22Rv1 (cell line): Measurements from ENCODE around the gene C1QTNF12.

Experiments used
- H3K27ac ChIP-seq: fragments of 450-650 bp; 2 replicates; pipeline ENCODE4 v1.5.1; 2017
- CTCF ChIP-seq: fragments of 450-650 bp; IDR thresholded peaks from 2 replicates; pipeline ENCODE4 v1.5.1; 2017; ENCODE audit warnings: mild to moderate bottlenecking
- ZFX ChIP-seq: fragments of 450-650 bp; IDR thresholded peaks from 2 replicates; pipeline ENCODE4 v1.6.1; 2017; ENCODE audit warnings: antibody characterized with exemption, borderline replicate concordance

The C1QTNF12 gene

DNA sequence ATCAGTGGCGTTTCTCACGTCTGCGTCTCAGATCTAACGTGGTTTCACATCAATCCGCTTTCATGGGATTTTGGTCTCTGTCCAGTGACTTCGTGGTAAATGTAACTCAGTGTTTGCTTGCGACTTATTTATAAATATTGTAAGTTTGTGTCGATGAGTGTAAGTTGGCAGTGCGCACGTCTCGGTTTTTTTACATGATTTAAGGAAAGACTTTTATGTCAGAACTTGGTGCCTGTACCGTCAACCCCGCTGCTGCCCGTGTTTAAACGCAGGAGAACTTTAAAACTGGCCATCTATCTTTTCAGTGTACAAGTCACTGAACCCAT is 13.0 kb downstream of the C1QTNF12 start:
- no peak for TF ChIP-seq ZFX
- TF ChIP-seq CTCF = no peak
- no peak overlapping the region for H3K27ac ChIP-seq

DNA sequence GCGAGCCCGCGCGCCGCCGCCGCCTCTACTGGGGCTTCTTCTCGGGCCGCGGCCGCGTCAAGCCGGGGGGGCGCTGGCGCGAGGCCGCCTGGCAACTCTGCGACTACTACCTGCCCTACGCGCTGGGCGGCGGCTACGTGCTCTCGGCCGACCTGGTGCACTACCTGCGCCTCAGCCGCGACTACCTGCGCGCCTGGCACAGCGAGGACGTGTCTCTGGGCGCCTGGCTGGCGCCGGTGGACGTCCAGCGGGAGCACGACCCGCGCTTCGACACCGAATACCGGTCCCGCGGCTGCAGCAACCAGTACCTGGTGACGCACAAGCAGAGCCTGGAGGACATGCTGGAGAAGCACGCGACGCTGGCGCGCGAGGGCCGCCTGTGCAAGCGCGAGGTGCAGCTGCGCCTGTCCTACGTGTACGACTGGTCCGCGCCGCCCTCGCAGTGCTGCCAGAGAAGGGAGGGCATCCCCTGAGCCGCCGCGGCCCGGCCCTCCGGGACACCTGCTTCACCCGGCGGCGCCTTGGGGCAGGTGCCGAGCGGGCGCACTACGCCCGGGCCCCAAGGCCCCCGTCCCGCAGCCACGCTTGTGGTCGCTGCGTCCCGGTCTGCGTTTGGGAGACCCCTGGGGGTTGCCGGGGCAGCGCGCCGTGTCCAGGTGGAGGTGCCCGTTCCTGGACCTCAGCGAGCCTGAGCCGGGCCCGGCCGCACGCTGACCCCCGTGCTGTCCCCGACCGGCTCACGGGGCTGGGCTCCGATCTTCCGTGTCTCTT is 13.5 kb downstream of the C1QTNF12 start:
- TF ChIP-seq CTCF (no peak), ZFX (no peak)
- H3K27ac ChIP-seq = peak overlapping the region; percentile 84

GRCh38 chr1:1232208-1232795 is 14.2 kb downstream of the C1QTNF12 start, which contains the start of gene B3GALT6:
TSS of gene B3GALT6 (plus strand) at chr1:1232237. CDS start at chr1:1232279, 42 bp downstream.
- H3K27ac ChIP-seq = peak within 1 kb of the TSS; percentile 84
- TF ChIP-seq ZFX = no peak
- TF ChIP-seq CTCF = no peak

DNA sequence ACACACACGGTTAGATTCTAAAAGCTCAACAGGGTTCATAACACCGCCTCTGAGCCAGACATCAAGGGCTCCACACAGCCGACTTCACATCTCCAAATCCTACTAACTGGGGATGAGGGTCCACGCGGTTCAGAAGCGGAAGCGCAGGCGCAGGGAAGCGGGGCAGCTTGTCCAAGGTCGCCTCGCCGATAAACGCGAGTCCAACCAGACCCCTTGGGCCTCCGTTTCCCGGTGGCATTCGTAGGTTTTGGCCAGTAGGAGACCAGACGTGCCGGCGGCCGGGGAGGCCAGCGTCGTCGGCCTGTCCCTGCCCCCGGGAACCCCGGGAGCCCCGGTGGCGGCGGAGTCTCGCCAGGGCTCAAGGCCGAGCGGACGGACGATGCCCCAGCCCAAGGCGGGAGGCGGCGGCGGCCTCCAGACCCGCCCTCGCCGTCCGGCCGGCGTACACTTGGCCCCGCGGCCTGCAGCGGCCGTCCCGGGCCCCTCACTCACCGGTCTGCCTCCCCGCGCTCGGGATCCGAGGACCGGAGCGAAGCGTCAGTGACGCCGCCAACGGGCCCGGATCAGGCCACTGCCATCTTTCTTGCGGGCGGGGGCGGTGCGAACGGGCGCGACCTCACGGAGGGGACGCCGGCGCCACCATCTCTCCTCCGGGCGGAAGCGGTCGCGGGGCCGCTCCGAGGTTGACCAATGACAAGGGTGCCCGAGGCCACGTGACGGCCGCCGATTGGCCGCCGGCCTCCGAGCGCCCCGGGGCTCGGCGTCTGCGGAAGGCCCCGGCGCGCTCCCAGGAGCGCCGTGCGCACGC is 14.9 kb downstream of the C1QTNF12 start, which contains the start of gene SDF4:
Gene SDF4 (minus strand): TSS at position 602 of the 808 bp plus-strand sequence. CDS start 3,229 bp downstream, outside the sequence.
- peak within 1 kb of the TSS; percentile 84 for H3K27ac ChIP-seq
- TF ChIP-seq CTCF = no peak
- no peak for TF ChIP-seq ZFX

DNA sequence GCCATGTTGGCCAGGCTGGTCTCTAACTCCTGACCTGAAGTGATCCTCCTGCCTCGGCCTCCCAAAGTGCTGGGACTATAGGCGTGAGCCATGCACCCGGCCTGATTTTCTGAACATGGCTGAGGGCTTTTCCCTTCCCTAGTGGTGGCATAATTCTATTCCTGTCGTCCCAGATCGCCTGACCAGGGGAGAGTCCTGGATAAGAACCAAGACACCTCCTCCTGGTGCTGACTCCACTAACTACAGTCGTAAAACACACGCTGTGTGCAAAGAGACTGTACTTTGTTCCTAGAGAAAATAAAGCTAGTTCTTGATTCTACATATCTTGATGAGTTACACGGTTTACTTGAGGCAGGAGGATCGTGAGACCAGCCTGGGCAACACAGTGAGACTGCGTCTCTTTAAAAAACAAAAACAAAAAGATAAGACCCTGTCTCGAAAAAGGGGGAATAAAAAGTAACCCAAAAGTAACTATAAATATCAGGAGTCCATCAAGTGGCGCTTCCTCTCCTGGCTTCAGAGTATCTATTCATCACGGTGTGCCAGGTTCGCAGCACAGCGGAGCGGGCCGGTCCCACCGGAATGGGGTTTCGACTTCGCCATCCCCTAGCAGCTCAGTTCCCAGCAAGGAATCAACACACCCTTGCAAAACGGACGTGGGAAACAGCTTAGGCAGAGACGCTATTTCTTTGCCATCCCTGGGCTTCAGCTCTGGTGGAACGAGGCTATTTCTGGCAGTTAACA is 15.7 kb downstream of the C1QTNF12 start:
- H3K27ac ChIP-seq = peak overlapping the region; percentile 84
- TF ChIP-seq CTCF = peak; percentile 28
- TF ChIP-seq ZFX = no peak

GRCh38 chr1:1229770-1230169 is 16.8 kb downstream of the C1QTNF12 start:
- H3K27ac ChIP-seq = no peak overlapping the region
- no peak for TF ChIP-seq ZFX
- TF ChIP-seq CTCF = no peak
